PC-9 (cell line): ENCODE results near the gene TEC.

Experiments used
- CTCF ChIP-seq: fragments of 200-600 bp; sonication (generic); conservative IDR thresholded peaks from 2 replicates; pipeline ENCODE4 v1.6.1; 2017; ENCODE audit warnings: mixed run types, antibody characterized with exemption, mild to moderate bottlenecking, moderate library complexity
- EZH2 ChIP-seq: fragments of 200-600 bp; sonication (generic); IDR thresholded peaks from 2 replicates; pipeline ENCODE4 v1.8.0; 2017; ENCODE audit warnings: antibody characterized with exemption, low read depth

GRCh38 chr4:48138936-48139335 lies 130.7 kb downstream of the TEC start:
- no peak for TF ChIP-seq CTCF
- no peak for TF ChIP-seq EZH2
